Medulla oblongata (tissue), 1 donor: ENCODE measurements around the gene HOMER3.
A peak's percentile ranks its signal among the peaks of the same experiment; 100 is the strongest.
"Not testable (repeated sequence)": the region's sequence is repeated elsewhere in the genome, so short reads cannot be mapped to it uniquely, and the experiment has no call there.

Experiments used
- DNase-seq: peaks from one replicate; pipeline ENCODE4 v3.0.0-alpha.2; 2015; ENCODE audit errors: extremely low spot score

Gene HOMER3

GRCh38 chr19:18902519-18902918 is 38.5 kb downstream of the HOMER3 start:
- not testable (repeated sequence) for DNase-seq

DNA sequence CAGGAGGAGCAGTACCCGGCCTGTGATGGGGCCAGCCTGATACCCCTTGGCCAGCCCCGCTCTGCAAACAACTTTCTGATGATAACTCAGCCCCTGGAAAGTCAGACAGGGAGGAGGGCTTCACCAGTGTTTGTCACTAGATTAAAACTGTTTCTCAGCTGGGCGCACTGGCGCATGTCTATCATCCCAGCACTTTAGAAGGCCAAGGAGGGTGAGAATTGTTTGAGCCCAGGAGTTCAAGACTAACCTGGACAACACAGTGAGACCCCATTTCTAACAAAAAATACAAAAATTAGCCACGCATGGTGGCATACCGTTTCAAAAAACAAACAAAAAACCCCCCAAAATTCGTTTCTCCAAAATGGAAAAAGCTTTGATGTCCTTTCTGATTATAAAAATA is 39.5 kb downstream of the HOMER3 start:
- no peak for DNase-seq

GRCh38 chr19:18900700-18901481 is 40.1 kb downstream of the HOMER3 start:
- DNase-seq = no peak

DNA sequence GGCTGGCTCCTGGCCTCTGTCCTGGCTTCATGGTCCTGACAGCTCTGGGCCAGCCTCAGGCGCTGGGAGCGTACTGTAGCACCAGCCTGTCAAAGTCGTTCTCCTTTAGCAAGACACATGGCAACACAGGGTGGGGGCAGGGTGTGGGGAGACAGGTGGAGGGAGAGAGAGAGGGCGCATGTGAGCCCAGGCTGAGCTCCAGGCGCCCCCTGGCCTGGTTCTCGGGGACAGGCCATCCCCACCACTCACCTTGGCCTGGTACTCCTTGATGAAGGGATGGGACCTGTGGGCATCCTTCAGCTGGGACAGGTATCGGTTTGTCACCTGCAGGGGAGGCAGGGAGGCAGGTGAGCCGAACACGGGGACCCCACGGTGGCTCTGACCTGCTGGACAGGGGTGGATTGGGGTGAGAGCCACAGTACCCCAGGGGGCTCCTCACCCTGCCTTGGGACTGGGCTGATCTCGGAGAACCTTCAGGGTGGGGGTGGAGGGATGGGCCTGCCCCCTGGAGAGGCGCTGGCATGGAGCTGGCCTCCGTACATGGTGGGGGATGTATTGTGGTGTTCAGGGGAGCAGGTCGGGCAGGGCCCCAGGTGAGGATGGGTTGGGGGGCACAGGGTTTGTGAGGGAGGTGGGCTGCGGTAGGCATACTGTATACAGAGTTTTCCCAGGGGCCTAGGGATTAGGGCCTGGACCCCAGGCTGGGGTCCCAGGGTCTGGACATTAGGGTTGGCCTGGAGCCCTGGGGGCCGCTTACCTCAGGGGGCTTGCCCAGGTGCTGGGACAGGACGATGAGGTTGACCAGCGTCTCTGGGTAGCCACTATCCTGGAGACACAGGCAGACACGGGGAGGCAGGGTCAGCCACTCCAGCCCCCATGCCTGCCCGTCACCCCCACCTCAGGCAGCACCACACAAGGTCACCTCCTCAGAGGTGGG is 41.1 kb downstream of the HOMER3 start:
- DNase-seq = no peak

- DNase-seq = no peak
Observed at GRCh38 chr19:18898607-18899408, 42.2 kb downstream of the HOMER3 start.

GRCh38 chr19:18898081-18898606 is 42.9 kb downstream of the HOMER3 start:
- DNase-seq = no peak

DNA sequence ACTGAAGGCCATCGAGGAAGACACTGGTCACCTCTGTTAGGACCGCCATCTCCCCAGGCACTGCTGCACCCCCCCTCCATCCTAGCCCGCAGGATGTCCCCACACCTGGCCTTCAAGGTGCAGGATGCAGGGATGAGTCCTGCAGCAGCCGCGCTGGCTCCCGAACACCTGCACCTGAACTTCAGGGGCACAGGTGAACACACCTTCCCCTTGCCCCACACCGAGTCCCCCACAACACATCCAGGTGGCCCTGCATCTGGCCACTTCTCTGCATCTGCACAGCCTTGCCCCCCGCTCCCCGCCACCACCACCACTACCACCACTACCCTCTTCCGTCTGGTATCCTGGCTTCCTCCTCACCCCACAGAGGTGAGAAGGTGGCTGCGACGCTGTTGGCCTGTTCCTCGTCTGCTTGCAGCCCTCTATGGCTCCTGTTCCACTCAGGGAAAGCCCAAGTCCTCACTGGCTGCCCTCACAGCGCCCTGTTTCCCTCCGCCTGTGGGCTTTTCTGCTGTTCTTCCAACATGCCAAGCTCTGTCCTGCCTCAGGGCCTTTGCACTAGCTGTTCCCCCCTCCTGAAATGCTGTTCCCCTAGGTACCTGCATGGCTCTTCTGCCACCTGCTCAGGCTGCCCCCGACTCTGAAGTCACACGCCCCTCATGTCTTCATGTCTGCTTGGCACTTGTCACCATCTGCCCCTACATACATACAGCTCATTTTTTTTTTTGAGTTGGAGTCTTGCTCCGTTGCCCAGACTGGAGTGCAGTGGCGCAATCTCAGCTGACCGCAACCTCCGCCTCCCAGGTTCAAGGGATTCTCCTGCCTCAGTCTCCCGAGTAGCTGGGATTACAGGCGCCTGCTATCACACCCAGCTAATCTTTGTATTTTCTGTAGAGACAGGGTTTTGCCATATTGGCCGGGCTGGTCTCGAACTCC is 43.7 kb downstream of the HOMER3 start:
- DNase-seq = no peak

DNA sequence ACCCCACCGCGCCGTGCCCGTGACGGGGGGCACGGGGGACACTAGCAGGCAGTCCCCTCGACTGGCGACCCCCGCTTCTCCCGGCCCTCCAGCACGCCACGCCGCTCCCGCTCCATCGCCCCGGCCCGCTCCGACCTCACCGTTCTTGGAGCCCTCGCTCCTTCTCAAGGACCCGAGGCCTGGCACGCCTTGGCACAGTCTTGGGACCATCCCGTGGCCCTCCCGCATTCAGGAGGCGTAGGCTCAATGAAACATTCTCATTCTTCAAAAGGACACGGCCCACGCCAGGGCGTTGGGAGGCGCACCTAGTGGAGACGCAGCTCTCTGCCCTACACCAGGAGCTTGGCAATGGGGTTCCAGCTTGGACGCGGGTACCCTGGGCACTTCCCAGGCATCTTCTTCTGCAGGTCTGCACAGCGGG is 44.6 kb downstream of the HOMER3 start:
- DNase-seq = peak; percentile 59

GRCh38 chr19:18895824-18896341 is 45.1 kb downstream of the HOMER3 start, which contains the start of gene CERS1:
Gene CERS1 (minus strand): TSS chr19:18896158. CDS start chr19:18896072, 86 bp downstream.
- peak; percentile 66 for DNase-seq

DNA sequence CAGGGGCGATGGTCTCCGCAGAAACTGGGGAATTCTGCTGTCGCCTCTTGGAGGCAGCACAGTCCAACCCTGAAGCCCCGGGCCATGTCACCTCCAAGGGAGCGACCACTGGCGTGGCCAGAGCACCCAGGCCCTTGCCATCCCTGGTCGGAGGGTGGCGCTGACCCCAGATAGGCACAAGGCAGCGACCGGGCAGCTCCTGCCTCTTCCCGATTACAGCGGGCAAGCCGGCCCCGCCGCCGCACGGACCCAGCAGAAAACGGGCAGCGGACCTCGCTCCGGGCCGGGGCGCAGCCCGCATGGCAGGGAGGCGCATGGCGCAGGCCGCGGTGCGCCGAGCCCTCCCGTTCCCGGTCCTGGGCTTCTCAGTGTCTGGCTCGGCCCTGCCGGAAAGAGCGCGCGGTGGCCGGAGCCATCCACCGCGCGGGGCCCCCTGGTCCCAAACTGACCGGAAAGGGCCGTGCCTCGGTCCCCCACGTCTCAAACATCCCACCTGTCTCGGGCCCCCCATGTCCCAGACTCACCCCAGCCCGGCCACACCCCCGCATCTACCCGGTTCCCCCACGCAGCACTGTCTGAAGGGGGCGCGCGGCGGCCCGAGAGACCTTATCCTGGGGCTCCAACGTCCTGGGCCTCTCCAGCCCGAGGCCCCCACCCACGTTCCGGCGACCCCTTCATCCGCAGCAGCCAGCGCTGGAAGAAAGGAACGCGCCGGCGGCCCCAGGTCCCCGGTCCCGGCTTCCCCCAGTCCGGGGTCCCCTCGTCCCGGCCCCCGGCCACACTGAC is 45.8 kb downstream of the HOMER3 start:
- DNase-seq = no peak

DNA sequence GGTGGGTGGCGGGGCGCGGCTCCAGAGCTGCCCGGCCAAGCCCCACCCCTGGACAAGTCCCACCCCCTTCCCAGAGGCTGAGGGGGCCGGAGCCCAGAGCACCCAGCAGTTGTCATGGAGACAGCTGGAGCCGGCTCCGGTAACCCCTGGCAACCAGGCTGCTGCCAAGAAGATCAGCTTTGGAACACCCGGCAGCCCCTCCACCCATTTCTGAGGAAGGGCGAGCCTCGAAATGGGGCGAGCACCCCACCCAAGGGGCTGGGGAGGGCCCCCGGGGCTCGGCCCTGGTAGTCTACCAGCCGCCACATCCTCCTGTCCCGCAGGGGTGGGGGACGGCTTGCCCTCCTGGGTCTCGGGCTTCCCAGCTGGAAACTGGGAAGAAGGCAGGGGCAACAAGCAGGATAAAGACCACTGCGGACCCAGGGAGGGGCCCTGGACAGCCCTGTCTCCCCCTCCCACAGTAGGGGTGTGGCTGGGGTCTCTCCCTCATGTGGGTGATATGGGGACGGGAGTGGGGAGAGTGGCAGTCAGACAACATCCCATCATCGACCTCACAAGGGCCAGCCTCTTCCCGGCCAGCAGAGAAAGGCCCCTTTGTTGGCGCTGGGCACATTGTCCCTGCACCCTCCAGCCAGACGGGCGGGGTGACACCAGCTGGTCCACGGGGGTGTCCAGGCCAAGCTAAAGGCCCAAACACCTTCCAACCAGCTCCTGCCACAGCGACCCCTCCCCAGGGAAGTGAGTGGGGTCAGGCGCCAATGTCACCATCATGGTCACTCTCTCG is 46.6 kb downstream of the HOMER3 start:
- peak; percentile 96 for DNase-seq

DNA sequence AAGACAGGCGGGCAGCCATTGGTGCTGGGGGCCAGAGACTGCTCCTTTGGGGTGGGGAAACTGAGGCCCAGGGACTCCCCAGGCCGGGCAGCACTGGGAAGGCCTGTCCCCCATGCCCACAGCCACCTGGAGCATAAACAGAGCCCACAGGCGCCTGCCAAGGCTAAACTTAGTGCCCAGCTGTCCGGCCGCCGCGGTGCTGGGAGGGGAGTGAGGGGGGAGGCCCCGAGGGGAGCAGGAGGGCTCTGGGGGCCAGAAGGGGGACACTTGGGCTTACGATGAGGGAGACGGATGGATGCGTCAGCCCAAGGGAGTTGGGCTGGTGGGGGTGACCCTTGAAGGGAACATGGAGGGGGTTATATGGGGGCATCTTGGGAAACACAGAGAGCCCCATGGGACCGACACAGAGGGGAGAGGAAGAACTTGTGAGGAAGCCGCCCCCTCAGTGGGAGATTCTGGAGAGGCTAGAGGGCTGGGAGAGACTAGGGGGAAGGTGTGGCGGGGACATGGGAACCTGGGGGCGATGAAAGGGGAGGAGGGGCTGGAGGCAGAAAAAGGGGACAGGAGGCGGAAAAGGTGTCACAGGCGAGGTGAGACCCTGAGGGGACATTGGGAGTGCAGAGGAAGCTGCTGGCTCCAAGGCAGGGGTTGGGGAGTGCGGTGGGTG is 47.3 kb downstream of the HOMER3 start:
- DNase-seq = no peak

GRCh38 chr19:18889949-18890745 is 50.9 kb downstream of the HOMER3 start:
- no peak for DNase-seq

DNA sequence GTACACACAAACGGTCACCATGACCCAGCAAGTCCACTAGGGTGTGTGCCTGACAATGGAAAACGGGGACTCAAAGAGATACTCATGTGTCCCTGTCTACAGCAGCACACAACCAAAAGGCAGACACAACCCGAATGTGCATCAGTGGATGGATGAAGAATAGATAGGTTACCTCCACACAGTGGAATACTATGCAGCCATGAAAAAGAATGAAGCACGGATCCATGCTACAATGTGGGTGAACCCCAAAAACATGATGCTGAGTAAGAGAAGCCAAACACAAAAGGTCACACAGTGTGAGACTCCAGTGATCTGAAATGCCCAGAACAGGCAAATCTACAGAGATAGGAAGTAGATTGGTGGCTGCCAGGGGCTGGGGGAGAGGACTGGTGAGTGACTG is 54.0 kb downstream of the HOMER3 start:
- no peak for DNase-seq

- no peak for DNase-seq
Observed at GRCh38 chr19:18883526-18884304, 57.3 kb downstream of the HOMER3 start.

DNA sequence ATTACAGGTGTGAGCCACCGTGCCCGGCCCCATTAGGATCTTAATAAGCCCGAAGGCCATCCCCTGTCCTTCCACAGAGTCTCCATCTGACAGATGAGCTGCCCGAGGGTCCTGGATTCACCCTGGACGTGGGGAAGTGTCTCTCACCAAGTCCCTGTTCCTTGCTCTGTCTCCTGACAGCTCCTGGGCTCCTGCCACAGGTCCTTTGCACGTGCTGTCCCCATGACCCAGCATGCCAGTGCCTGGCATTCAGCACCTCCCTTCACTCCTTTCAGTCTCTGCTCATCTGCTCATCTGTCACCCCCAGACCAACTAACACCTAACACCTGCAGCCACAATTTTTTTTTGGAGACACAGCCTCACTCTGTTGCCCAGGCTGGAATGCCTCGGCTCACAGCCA is 59.5 kb downstream of the HOMER3 start:
- no peak for DNase-seq
